GM21447 (cell line): ENCODE data around the gene CFB.
"Not testable (repeated sequence)": the region's sequence is repeated elsewhere in the genome, so short reads cannot be mapped to it uniquely, and the experiment has no call there.

Experiments
- ATAC-seq: cut with Tn5 transposase; IDR thresholded peaks from one replicate; pipeline ENCODE4 v1.9.1; 2021; ENCODE audit not compliant: unreplicated experiment

Gene CFB

DNA sequence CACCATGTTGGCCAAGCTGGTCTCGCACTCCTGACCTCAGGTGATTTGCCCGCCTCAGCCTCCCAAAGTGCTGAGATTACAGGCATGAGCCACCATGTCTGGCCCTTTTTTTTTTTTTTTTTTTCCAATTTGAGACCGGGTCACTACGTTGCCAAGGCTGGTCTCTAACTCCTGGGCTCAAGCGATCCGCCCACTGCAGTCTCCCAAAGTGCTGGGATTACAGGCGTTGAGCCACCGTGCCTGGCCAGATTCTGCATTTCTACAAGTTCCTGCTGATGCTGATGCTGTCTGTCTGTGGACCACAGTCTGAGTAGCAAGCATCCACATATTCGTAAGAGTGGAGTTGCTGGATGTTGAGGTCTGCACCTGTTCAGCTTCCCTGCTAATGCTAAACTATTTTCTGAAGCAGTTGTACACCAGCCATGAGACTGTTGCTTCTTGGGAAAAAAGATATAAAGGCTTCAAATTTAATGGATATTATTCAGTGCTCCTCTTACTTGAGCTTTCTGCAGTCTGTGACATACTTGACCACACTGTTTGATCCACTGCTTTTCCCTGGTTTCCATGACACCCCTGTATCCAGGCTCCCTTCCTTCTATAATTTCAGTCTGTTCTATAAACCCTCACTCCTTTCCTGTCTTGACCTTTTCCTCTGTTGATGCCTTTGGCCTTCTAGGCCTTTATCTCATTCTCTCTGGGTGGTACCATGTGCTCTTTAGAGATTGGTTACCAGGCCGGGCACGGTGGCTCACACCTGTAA is 33.9 kb upstream of the CFB start:
- ATAC-seq: no peak

DNA sequence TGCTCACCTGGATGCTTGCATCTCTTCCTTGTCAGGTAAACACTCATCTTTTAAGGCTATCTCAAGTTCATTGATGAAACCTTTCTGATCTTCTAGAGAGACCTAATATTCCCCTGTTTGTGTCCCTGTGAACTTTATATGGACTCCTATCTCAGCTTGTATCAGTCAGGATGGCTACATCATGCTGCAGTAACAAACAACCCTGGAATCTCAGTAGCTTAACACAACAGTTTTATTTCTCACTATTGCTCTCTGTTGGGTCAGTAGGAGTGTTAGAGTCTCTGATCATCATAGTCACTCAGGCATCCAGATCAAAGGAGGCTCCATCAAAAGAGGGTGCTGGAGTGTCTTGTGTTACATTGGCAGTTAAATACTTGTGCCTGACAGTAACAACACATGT is 30.5 kb upstream of the CFB start:
- no peak for ATAC-seq

DNA sequence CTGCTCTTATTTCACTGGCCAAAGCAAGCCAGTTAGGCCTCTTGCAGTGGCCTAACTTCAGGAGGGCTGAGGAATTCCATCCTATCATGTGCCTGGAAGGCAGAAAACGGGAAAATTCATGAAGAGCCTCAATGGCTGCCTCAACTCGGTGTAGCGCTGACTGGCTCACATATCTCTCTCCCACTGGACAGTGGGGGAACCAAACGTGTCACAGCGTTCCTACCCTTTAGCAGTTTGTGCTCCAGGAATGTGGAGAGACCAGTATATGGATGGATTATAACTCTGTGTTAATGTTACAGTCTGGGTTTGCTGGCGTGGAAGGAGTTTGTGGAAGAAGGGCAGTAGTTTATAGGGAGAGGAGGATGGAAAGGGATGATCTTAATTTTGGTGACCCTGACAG is 30.1 kb upstream of the CFB start:
- ATAC-seq: no peak

DNA sequence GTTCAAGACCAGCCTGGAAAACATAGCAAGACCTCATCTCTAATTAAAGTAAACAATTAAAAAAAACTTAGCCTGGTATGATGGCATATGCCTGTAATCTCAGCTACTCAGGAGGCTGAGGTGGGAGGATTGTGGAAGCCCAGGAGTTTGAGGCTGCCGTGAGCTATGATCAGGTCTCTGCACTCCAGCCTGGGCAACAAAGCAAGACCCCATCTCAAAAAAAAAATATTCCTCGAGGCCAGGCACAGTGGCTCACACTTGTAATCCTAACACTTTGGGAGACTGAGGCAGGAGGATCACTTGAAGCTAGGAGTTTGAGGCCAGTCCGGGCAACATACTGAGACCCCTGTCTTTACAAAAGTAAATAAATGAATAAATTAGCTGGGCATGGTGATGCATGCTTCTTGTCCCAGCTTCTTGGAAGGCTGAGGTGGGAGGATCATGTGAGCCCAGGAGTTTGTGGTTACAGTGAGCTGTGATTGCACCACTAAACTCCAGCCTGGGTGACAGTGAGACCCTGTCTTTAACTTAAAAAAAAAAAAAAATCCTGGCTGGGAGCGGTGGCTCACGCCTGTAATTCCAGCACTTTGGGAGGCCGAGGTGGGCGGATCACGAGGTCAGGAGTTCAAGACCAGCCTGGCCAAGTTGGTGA is 27.7 kb upstream of the CFB start:
- no peak for ATAC-seq

DNA sequence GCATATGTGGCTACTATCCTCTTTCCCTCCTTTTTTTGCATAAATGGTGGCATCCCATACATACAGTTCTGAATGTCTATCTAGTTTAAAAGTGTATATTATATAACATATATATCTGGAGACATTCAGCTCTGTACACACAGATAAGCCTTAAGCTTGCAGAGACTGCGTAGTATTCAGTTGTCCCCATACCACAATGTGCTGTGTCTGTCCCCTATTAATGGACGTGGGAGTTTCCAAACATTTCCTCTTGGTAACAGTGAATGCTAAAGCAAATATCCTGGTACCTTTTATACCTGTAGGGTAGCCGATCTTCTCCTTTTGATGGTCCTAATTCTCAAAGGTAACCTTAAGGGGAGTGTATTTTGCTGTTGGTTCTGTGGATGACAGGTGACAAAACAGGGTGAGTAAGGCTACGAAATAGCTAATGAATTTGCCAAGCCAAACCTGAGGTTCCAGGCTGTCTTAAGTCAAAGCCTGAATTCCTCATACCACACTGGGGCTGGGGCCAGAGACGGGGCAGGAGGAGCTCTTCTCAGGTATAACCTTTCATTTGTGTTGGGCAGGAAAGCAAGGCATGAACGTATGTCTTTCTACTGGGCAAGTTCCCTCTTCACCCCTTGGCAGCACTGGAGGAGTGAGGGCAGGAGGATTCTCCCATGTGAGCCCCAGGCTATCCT is 26.1 kb upstream of the CFB start:
- no peak for ATAC-seq

DNA sequence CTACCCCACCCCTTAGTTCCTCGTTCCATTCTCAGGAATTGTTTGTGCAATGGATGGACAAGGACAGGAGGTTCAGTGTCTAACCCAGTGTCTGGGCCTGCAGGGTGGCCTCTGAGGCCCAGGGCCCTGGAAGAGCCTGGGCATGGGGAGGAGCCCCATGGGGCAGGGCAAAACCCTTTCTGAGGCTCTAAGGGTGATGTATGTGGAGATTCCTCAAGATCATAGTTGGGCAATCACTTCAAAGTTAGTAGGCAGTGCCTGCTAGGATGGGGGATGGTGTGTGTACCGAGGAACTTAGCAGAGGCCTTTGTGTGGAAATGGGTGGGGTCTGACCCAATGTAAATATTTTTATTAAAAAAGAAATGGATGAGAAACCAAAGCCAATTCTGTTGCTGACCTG is 25.1 kb upstream of the CFB start:
- no peak for ATAC-seq

DNA sequence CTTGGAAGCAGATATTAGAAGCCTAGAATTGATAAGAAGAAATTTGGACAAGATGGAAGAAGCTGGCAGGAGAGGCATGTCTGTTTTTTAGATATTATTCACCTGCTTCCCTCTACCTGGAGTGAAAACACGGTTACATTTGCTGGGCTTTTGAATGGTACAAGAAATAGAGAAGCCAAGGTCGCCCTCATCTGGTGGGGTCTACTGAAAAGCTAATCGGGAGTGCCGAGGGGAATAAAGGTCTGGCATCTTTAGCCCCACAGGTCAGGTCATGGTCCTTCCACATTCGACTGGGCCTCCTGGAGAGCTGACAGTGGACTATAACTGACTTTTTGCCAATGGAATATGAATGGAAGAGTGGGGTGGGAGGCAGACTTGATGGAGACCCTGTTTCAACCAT is 23.0 kb upstream of the CFB start:
- ATAC-seq: no peak

DNA sequence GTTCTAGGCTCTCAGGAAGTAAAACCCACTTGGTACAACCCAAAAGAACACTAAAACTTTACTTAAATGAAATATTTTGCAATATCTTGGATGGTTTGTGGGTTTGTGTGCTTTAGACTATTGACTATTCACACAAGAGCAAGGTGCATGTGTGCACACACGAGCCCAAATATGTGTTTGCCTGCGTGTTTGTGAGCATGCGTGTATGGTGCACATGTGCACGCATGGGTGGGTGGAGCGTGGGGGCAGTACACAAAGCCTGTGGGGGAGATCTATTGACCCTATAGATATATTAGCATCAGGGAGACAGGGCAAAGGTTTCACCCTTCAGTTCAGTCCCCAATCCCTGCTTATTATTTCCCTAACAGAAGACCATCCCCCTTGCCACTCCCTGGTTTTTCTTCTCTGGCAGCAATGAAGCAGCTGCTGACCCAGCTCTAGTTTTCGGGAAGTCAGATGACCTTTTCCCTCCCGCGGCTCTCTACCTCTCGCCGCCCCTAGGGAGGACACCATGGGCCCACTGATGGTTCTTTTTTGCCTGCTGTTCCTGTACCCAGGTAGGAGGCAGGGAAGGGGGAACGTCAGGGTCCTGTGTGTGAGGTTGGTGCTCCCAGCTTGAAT is 18.5 kb upstream of the CFB start, which contains the start of gene C2:
C2 (plus strand) TSS at position 476 of the 621 bp plus-strand sequence; CDS start at position 512, 36 bp downstream.
- ATAC-seq: no peak

DNA sequence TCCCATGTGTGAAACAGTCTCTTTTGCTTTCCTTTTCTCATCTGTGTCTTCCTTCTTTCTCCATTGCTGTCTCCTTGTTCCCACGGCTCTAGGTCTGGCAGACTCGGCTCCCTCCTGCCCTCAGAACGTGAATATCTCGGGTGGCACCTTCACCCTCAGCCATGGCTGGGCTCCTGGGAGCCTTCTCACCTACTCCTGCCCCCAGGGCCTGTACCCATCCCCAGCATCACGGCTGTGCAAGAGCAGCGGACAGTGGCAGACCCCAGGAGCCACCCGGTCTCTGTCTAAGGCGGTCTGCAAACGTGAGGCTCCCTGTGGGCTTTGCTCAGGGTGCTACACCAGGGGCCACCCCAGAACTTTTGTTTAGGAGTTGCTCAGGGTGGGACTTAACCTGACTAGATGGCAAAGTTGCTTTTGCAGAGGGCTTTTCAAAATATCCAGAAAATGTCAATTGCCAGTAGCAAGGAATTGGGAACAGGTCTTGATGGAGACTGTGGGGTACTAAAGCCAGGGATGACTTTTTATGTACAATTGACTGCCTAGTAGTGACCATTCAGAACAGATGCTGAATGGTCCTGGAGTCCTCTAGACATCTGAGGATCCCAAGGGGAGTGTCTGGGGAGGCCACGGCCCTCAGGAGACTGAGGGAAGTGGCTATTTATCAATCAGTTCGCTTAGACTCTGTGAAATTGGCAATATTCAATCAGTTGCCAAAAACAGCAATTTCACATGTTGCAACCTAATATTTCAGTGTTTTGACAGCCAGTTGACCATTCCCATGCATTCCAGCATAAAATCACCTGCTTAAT is 17.8 kb upstream of the CFB start:
- no peak for ATAC-seq

DNA sequence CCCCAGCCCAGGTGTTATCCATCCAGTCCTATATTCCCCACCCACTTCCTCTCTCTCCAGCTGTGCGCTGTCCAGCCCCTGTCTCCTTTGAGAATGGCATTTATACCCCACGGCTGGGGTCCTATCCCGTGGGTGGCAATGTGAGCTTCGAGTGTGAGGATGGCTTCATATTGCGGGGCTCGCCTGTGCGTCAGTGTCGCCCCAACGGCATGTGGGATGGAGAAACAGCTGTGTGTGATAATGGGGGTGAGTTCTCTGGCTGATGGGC is 17.3 kb upstream of the CFB start:
- no peak for ATAC-seq

DNA sequence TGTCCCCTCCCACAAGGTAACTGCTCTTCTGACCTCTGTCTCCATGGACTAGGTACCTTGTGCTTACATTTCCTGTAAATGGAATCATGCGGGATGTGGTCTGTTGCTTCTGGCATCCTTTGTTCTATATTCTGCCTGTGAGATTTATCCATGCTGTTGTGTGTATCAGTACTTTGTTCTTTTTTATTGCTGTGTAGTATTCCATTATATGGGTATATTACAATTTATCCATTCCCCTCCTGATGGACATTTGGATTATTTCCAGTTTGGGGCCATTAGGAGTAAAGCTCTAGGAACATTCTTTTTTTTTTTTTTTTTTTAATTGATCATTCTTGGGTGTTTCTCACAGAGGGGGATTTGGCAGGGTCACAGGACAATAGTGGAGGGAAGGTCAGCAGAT is 14.9 kb upstream of the CFB start:
- no peak for ATAC-seq

DNA sequence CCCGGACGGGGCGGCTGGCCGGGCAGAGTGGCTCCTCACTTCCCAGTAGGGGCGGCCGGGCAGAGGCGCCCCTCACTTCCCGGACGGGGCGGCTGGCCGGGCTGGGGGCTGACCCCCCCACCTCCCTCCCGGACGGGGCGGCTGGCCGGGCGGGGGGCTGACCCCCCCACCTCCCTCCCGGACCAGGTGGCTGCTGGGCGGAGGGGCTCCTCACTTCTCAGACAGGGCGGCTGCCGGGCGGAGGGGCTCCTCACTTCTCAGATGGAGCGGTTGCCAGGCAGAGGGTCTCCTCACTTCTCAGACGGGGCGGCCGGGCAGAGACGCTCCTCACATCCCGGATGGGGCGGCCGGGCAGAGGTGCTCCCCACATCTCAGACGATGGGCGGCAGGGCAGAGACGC is 13.8 kb upstream of the CFB start:
- ATAC-seq: not testable (repeated sequence)

DNA sequence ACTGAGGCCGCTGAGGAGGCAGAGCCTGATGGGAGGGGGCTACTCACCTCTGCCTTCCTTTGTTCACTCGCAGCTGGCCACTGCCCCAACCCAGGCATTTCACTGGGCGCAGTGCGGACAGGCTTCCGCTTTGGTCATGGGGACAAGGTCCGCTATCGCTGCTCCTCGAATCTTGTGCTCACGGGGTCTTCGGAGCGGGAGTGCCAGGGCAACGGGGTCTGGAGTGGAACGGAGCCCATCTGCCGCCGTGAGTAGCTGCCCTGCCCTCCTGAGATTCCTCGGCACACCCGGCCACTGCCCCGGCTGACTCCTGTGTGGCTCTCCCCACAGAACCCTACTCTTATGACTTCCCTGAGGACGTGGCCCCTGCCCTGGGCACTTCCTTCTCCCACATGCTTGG is 12.4 kb upstream of the CFB start:
- no peak for ATAC-seq

DNA sequence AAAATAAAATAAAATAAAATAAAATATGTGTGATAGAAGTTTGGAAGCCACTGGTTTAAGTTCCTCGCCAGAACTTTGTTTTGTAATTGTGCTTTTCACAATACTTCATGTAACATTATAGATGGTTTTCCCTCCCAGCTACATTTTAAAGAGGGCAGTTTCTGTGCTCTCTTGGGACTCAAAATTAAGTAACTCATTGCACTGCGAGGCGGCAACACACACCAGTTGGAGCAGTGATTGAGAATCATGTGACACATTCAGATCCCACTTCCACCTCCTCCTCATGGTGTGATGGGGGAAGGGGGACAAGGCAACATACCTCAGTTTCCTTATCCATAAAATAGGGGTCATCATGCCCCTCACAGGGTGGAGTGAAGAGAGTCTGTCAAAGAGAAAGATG is 10.9 kb upstream of the CFB start:
- no peak for ATAC-seq

DNA sequence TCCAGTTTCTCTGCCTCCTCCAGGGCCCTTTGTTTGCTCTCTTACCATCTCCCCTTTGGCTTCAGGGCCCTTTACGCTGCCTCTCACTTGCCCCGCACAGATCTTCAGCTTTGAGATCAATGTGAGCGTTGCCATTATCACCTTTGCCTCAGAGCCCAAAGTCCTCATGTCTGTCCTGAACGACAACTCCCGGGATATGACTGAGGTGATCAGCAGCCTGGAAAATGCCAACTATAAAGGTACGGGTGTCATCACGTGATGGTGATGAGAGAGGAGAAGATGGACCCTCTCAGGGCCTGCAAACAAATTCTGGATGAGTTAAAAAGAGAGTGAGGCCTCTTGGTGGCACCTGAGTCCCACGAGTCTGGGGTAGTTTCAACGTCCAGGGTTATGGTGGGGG is 10.1 kb upstream of the CFB start:
- ATAC-seq: no peak

DNA sequence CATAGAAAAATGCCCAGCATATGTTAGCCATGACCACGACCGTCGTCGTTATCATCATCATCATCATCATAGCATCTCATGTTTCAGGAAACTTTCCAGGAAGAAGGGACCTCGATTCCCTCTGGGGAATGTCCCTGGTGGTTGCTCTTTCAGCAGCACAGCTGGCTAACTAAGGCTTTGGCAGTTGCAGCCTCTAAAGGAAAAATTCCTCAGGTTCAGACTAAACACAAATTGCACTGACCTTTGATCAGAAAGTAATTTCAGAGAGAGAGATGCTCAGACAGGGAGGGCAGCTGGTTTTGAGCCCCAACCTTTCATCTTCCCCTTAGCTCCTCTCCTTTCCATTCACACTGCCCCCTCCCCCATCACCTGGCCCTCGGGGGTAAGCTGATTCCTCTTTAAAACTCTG is 5.6 kb upstream of the CFB start:
- ATAC-seq: no peak

DNA sequence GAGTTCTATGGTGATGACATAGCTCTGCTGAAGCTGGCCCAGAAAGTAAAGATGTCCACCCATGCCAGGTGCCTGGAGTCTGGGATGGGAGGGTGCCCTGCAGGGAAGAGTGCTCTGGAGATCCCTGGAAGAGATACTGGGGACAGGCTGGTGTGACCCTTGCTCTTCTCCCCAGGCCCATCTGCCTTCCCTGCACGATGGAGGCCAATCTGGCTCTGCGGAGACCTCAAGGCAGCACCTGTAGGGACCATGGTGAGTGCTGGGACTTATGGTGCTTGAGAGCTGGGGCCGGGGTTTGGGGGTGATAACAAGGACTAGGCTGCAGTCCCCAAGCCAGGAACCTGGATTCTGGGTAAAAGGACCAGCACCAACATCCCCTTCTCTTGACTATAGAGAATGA is 2.2 kb upstream of the CFB start:
- ATAC-seq: no peak

DNA sequence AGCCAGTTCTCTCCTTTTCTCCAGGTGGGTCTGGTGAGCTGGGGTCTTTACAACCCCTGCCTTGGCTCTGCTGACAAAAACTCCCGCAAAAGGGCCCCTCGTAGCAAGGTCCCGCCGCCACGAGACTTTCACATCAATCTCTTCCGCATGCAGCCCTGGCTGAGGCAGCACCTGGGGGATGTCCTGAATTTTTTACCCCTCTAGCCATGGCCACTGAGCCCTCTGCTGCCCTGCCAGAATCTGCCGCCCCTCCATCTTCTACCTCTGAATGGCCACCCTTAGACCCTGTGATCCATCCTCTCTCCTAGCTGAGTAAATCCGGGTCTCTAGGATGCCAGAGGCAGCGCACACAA is 765 bp upstream of the CFB start:
- no peak for ATAC-seq

DNA sequence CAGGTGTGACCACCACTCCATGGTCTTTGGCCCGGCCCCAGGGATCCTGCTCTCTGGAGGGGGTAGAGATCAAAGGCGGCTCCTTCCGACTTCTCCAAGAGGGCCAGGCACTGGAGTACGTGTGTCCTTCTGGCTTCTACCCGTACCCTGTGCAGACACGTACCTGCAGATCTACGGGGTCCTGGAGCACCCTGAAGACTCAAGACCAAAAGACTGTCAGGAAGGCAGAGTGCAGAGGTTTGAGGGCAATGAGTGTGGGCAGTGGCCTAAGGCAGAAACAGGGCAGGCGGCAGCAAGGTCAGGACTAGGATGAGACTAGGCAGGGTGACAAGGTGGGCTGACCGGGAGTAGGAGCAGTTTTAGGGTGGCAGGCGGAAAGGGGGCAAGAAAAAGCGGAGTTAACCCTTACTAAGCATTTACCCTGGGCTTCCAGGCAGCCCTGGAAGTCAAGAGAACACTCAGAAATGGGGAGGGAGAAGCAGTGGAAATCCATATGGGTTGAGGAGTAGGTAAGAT is 533 bp downstream of the CFB start:
- no peak for ATAC-seq

DNA sequence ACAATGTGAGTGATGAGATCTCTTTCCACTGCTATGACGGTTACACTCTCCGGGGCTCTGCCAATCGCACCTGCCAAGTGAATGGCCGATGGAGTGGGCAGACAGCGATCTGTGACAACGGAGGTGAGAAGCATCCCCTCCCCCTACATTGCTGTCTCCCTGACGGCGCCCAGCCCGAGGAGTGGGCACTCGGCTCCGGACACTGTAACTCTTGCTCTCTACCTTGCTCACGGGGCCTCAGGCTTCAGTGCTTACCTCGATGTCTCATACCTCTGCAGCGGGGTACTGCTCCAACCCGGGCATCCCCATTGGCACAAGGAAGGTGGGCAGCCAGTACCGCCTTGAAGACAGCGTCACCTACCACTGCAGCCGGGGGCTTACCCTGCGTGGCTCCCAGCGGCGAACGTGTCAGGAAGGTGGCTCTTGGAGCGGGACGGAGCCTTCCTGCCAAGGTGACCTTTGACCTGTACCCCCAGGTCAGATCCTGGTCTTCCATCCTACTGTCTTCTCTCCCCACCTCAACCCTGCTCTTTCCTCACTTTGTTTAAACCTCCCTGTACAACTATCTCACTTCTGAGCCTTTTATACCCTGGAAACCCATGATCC is 1.3 kb downstream of the CFB start:
- ATAC-seq: no peak

DNA sequence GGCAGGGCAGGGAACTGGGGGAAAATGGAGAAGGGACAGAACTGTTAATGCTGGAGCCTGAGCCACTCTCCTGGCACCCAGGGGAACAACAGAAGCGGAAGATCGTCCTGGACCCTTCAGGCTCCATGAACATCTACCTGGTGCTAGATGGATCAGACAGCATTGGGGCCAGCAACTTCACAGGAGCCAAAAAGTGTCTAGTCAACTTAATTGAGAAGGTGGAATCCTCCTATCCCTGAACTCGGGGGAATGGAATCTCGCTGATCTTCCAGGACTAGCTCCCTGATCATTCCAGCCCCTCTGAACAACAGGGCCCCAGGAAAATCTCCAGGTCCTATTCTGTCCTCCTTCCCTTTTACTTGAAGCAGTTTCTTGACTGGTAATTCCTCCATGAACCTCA is 2.0 kb downstream of the CFB start:
- no peak for ATAC-seq
